Sigmoid colon (tissue), 7 donors: ENCODE data around the gene RIC1. TPM values are rescaled to one million over a fixed set of nuclear protein-coding genes. Genes with fewer than 3 reads are reported as not detected.

Source experiments
- DNase-seq: peaks from one replicate; pipeline ENCODE4 v3.0.0-alpha.2; 2019
- H3K27ac ChIP-seq, 4 donors: fragments of 200-600 bp; sonication (generic); one replicate each; pipeline ENCODE4 v1.5.1; 2016 to 2019; ENCODE audit warnings: mild to moderate bottlenecking in 1 of 4
- H3K27me3 ChIP-seq, 3 donors: fragments of 200-600 bp; sonication (generic); one replicate each; pipeline ENCODE4 v1.5.1; 2019; ENCODE audit warnings: mild to moderate bottlenecking in 1 of 3
- H3K36me3 ChIP-seq, 4 donors: fragments of 200-600 bp; sonication (generic); one replicate each; pipeline ENCODE4 v1.5.1; 2016 to 2019
- H3K4me1 ChIP-seq, 4 donors: fragments of 200-600 bp; sonication (generic); one replicate each; pipeline ENCODE4 v1.5.1; 2017 to 2019
- H3K4me3 ChIP-seq, 4 donors: fragments of 200-600 bp; sonication (generic); one replicate each; pipeline ENCODE4 v1.5.1; 2017 to 2019; ENCODE audit warnings: mild to moderate bottlenecking in 2 of 4, moderate library complexity in 1 of 4
- H3K9me3 ChIP-seq, 4 donors: fragments of 200-600 bp in 3 of 4; sonication (generic) in 3 of 4; one replicate each; pipeline versions ENCODE4 v1.5.1 to v1.6.1; 2013 to 2019
- CTCF ChIP-seq, 4 experiments: fragments of 450-650 bp in 3 of 4; fragments of 200-600 bp in 1 of 4; IDR thresholded peaks; one replicate each; pipeline ENCODE4 v1.5.1; 2016 to 2019; ENCODE audit warnings: antibody characterized with exemption in 4 of 4, mild to moderate bottlenecking in 3 of 4, moderate library complexity in 2 of 4
- EP300 ChIP-seq, 4 donors: sonication (generic); formaldehyde crosslinking; IDR thresholded peaks; one replicate each; pipeline ENCODE4 v1.6.1; 2017; ENCODE audit warnings: antibody characterized with exemption in 4 of 4
- POLR2A ChIP-seq, 2 donors: fragments of 450-650 bp; IDR thresholded peaks; one replicate each; pipeline ENCODE4 v1.6.1; 2016; ENCODE audit warnings: antibody characterized with exemption in 2 of 2, mild to moderate bottlenecking in 2 of 2, moderate library complexity in 2 of 2
- POLR2AphosphoS5 ChIP-seq, 4 donors: sonication (generic); formaldehyde crosslinking; IDR thresholded peaks; one replicate each; pipeline ENCODE4 v1.6.1; 2017; ENCODE audit warnings: antibody characterized with exemption in 4 of 4
- WGBS, 2 donors: extraction: QIAGEN DNeasy Blood & Tissue Kit; methylation state at CpG; one replicate each; pipeline ENCODE4 v1.1.7; 2013; 5-methylcytosine and 5-hydroxymethylcytosine counted together
- intact Hi-C: fragments of 100-400 bp; cut with DNase I; formaldehyde crosslinking; loops from one replicate; pipeline ENCODE4 v1.15.1; 2023
- polyA plus RNA-seq, 3 donors: library from polyadenylated mRNA; stranded (reverse); fragments of 200-250 nt; gene quantifications; one replicate each; pipeline ENCODE4 v1.2.3, GENCODE V29; 2013
- total RNA-seq, 4 donors: library from RNA; depleted of rRNA; stranded (reverse); fragments of >200 nt; gene quantifications; one replicate each; pipeline ENCODE4 v1.1.0, GENCODE V29; 2016
- donor health status: healthy with polysubstance abuse.
- donor health status: Bipolar disorder and iron deficiency.
- donor health status: healthy.

Gene RIC1
- total and polyA plus RNA-seq, 7 donors: 3.0 to 44.3 (median 29.1) TPM

DNA sequence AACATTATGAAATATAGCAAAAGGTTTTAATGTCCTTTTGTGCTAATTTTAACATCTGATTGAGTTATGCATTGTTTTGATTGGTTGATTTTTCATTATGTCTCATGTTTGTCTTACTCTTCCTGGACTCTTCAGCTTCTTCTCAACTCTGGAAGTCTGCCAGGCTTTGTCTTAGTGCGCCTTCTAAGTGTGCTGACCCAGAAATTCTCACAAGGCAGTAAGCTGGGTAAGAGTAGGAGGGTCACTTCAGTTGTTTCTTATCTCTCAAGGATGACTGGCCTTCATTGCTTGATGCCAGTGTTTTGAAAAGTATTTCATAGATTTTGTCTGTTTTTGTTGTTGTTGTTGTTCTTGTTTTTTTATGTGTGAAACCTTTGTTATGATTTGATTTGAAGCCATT is 59.2 kb downstream of the RIC1 start:
- TF ChIP-seq CTCF (IDR thresholded peaks at IDR 0.05) (no peak), POLR2AphosphoS5 (IDR thresholded peaks at IDR 0.05) (no peak), POLR2A (IDR thresholded peaks at IDR 0.05) (no peak), EP300 (IDR thresholded peaks at IDR 0.05) (no peak)
- 35 to 78% methylated on average over 1 of the region's 1 CpG for WGBS, 2 donors
- Histone ChIP-seq H3K9me3 (no peaks in the 10 kb centered on the region), H3K36me3 (no peaks in the 10 kb centered on the region), H3K27me3 (no peaks in the 10 kb centered on the region), H3K4me1 (no peaks in the 10 kb centered on the region), H3K27ac (no peak overlapping the region), H3K4me3 (no peak overlapping the region)
- intact Hi-C loops: no loop called here
- no peak for DNase-seq

DNA sequence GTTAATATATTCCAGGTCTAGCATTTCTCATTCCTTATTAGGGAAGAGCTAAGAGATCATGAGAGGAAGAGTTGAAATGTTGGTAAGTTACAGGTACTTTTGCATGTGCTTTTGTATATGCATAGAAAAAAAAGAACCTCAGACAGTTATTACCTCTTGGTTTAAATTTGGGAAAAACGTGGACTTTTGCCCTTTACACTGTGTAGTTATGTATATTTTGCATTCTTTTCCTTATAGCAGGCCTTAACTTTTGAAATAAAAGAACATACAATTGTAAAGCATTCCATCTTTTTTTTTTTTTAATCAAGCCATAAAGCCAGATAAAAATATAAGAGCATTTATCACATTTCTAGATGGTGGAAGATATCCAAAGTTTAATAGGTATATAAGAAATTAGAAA is 61.4 kb downstream of the RIC1 start:
- DNase-seq: no peak
- 30 to 60% methylated on average over 1 of the region's 1 CpG for WGBS, 2 donors
- TF ChIP-seq POLR2A (IDR thresholded peaks at IDR 0.05): no peak
- TF ChIP-seq CTCF (IDR thresholded peaks at IDR 0.05): no peak
- no peak for TF ChIP-seq POLR2AphosphoS5 (IDR thresholded peaks at IDR 0.05)
- TF ChIP-seq EP300 (IDR thresholded peaks at IDR 0.05): no peak
- Histone ChIP-seq H3K9me3 (no peaks in the 10 kb centered on the region), H3K27ac (no peak overlapping the region), H3K27me3 (no peaks in the 10 kb centered on the region), H3K4me3 (no peak overlapping the region), H3K36me3 (no peaks in the 10 kb centered on the region), H3K4me1 (peaks cover 0 to 13% (median 7%) of the 10 kb centered on the region in 4 donors)
- intact Hi-C loops: no loop called here

DNA sequence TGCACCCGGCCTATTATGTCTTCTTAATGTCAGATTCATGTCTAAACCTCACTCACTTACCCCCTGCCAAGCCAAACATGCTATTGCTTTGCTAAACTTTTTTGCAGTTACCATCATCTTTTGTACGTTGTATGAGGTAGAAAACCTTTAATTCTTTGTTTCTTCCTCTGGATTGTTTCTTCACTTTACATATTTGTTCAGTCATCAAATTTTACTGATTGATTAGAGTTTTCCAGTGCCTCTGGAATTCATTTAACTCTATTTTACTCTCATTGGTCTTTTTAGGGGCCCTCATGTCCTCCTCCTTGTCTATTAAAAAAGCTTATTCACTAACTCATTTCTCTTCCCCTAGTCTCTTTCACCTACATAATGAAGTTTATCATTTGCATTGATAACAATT is 67.0 kb downstream of the RIC1 start:
- intact Hi-C loops: no loop called here
- Histone ChIP-seq H3K4me1 (peaks cover 0 to 31% (median 20%) of the 10 kb centered on the region in 4 donors), H3K4me3 (no peak overlapping the region), H3K27me3 (no peaks in the 10 kb centered on the region), H3K27ac (no peak overlapping the region), H3K9me3 (no peaks in the 10 kb centered on the region), H3K36me3 (no peaks in the 10 kb centered on the region)
- DNase-seq: no peak
- no peak for TF ChIP-seq EP300 (IDR thresholded peaks at IDR 0.05)
- TF ChIP-seq POLR2AphosphoS5 (IDR thresholded peaks at IDR 0.05): no peak
- WGBS, 2 donors: 93 to 99% methylated on average over 2 of the region's 2 CpGs

GRCh38 chr9:5696884-5697283 is 68.0 kb downstream of the RIC1 start:
- no peaks in the 10 kb centered on the region for H3K9me3 ChIP-seq
- WGBS, 2 donors: 96% methylated on average over 2 of the region's 2 CpGs
- DNase-seq: no peak
- H3K27ac ChIP-seq: peak overlapping the region in 1 of 4 donors; percentile 8
- no peaks in the 10 kb centered on the region for H3K36me3 ChIP-seq
- H3K4me1 ChIP-seq: peaks cover 0 to 31% (median 20%) of the 10 kb centered on the region in 4 donors
- no peak overlapping the region for H3K4me3 ChIP-seq
- intact Hi-C loops: no loop called here
- no peaks in the 10 kb centered on the region for H3K27me3 ChIP-seq
- TF ChIP-seq EP300 (IDR thresholded peaks at IDR 0.05) (no peak), POLR2AphosphoS5 (IDR thresholded peaks at IDR 0.05) (no peak), POLR2A (IDR thresholded peaks at IDR 0.05) (no peak), CTCF (IDR thresholded peaks at IDR 0.05) (no peak)

DNA sequence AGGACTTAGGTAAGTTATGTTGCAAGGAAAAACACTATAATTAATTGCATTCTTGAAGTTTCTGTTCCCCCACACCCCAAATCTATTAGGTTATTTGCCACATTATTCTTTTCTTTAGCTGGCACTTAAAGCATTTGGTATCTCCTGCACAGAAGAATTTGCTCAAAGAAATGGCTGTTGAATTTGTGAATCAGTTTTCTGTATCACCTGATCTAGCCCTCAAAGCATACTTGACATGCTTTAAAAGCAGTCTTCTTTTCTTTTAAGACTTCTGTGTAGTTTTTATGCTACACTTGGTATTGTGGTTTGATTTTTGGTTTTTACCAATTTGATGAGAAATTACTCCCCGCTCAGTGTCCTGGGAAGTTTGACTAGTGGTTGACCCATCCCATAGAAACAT is 69.1 kb downstream of the RIC1 start:
- no peaks in the 10 kb centered on the region for H3K27me3 ChIP-seq
- no peak for DNase-seq
- H3K36me3 ChIP-seq: no peaks in the 10 kb centered on the region
- intact Hi-C loops: no loop called here
- no peak for TF ChIP-seq EP300 (IDR thresholded peaks at IDR 0.05)
- no peak for TF ChIP-seq CTCF (IDR thresholded peaks at IDR 0.05)
- no peak for TF ChIP-seq POLR2A (IDR thresholded peaks at IDR 0.05)
- TF ChIP-seq POLR2AphosphoS5 (IDR thresholded peaks at IDR 0.05): no peak
- WGBS, 2 donors: 97 to 100% methylated on average over 1 of the region's 1 CpG
- H3K4me1 ChIP-seq: peaks cover 0 to 31% (median 20%) of the 10 kb centered on the region in 4 donors
- no peak overlapping the region for H3K4me3 ChIP-seq
- no peaks in the 10 kb centered on the region for H3K9me3 ChIP-seq
- H3K27ac ChIP-seq: peak overlapping the region in 1 of 4 donors; percentile 50
